Fibroblast of lung (primary cell): ENCODE results near the gene ABCA13. TPM values are rescaled to one million over a fixed set of nuclear protein-coding genes. Genes with fewer than 3 reads are reported as not detected.

ENCODE experiments used
- DNase-seq, 2 donors: peaks; one replicate each; pipeline versions ENCODE4 v3.0.0 to v3.0.0-alpha.2; 2010; ENCODE audit warnings: low read depth in 2 of 2
- H2AFZ ChIP-seq: 2 replicates; pipeline ENCODE4 v1.5.1; 2012; ENCODE audit warnings: low read length, control low read depth, inconsistent platforms
- H3K27ac ChIP-seq: 2 replicates; pipeline ENCODE4 v1.5.1; 2011; ENCODE audit warnings: low read length, control low read depth; ENCODE audit not compliant: insufficient read depth
- H3K27me3 ChIP-seq: 2 replicates; pipeline ENCODE4 v1.5.1; 2011; ENCODE audit warnings: mild to moderate bottlenecking, low read length; ENCODE audit not compliant: control insufficient read depth, insufficient read depth
- H3K36me3 ChIP-seq: 2 replicates; pipeline ENCODE4 v1.5.1; 2011; ENCODE audit warnings: low read length; ENCODE audit not compliant: control insufficient read depth, insufficient read depth
- H3K4me1 ChIP-seq: 2 replicates; pipeline ENCODE4 v1.5.1; 2011; ENCODE audit warnings: low read length; ENCODE audit not compliant: control insufficient read depth, insufficient read depth; ENCODE audit errors: extremely low read depth
- H3K4me2 ChIP-seq: 2 replicates; pipeline ENCODE4 v1.5.1; 2011; ENCODE audit warnings: low read length, control low read depth; ENCODE audit not compliant: insufficient read depth; ENCODE audit errors: extremely low read depth
- H3K4me3 ChIP-seq, 4 experiments: fragments of 200-600 bp in 1 of 4; sonication (generic) in 1 of 4; replicated peaks in 1 of 4; 2 replicates each; pipeline ENCODE4 v1.5.1; 2011 to 2016; ENCODE audit warnings: low read length in 4 of 4, low read depth in 3 of 4, mild to moderate bottlenecking in 3 of 4, control low read depth in 2 of 4, inconsistent platforms in 1 of 4, mixed read lengths in 1 of 4; ENCODE audit not compliant: insufficient read depth in 1 of 4; ENCODE audit errors: control extremely low read depth in 1 of 4
- H3K79me2 ChIP-seq: 2 replicates; pipeline ENCODE4 v1.5.1; 2012; ENCODE audit warnings: mild to moderate bottlenecking, low read length, inconsistent platforms; ENCODE audit not compliant: control insufficient read depth, insufficient read depth
- H3K9ac ChIP-seq: 2 replicates; pipeline ENCODE4 v1.5.1; 2011; ENCODE audit warnings: mild to moderate bottlenecking, low read length, control low read depth; ENCODE audit not compliant: insufficient read depth
- H3K9me3 ChIP-seq: 2 replicates; pipeline ENCODE4 v1.5.1; 2012; ENCODE audit warnings: low read depth, low read length; ENCODE audit not compliant: control insufficient read depth, insufficient read depth
- H4K20me1 ChIP-seq: 2 replicates; pipeline ENCODE4 v1.5.1; 2011; ENCODE audit warnings: low read length; ENCODE audit not compliant: control insufficient read depth, insufficient read depth; ENCODE audit errors: extremely low read depth
- EZH2 ChIP-seq: IDR thresholded peaks from 2 replicates; pipeline ENCODE4 v1.5.1; 2012; ENCODE audit warnings: low read length, control low read depth, mild to moderate bottlenecking; ENCODE audit errors: missing control alignments
- polyA plus RNA-seq, 2 donors: library from polyadenylated mRNA; depleted of rRNA in 1 of 2; stranded (reverse) in 1 of 2; unstranded in 1 of 2; fragments of >200 nt; gene quantifications; 2 replicates each; pipeline ENCODE4 v1.2.1, GENCODE V29; 2011 to 2012; ENCODE audit warnings: missing spikeins in 1 of 2
- total RNA-seq: library from RNA; depleted of rRNA; stranded (reverse); fragments of >200 nt; gene quantifications from 2 replicates; pipeline ENCODE4 v1.2.1, GENCODE V29; 2014
- TF ChIP-seq, protein P1 (sequence below), 2 donors: IDR thresholded peaks in 1 of 2; conservative IDR thresholded peaks in 1 of 2; 1 replicate in 1 of 2; 2 replicates in 1 of 2; pipeline ENCODE4 v1.5.1; 2011 to 2012; ENCODE audit warnings: low read length in 2 of 2, control low read depth in 1 of 2, inconsistent platforms in 1 of 2, low read depth in 1 of 2, mild to moderate bottlenecking in 1 of 2

The ABCA13 gene
- total and polyA plus RNA-seq, 2 donors (not counting 1 experiment from before 2014, with no cell fraction given) = 0.08 to 10.9 TPM

DNA sequence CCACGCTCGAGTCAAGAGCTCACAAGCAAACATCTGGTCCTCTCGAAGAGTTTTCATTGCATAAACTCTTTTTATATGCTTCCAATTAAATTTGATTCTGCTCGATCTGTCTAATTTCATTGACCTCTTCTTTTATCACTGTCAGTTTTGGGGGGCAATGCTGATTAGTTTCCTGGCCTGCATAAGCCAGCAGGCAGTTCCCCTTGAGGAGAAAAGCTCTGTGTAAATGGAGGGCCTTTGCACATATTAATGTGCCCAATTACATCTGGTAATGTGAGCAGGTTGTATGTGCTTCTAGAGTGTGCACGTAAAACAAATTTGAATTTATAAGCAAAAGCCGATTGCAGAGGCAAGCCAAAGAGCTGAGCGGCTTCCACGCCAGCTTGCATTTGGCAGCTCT, 210.3 kb downstream of the ABCA13 start:
- Histone ChIP-seq H3K79me2 (no peaks in the 10 kb centered on the region), H3K4me2 (no peak overlapping the region), H4K20me1 (no peaks in the 10 kb centered on the region), H3K27me3 (no peaks in the 10 kb centered on the region), H3K9me3 (no peaks in the 10 kb centered on the region), H3K4me1 (no peaks in the 10 kb centered on the region), H2AFZ (no peak overlapping the region), H3K27ac (no peak overlapping the region), H3K36me3 (no peaks in the 10 kb centered on the region), H3K4me3 (no peak overlapping the region), H3K9ac (no peak overlapping the region)
- TF ChIP-seq, protein P1, sequence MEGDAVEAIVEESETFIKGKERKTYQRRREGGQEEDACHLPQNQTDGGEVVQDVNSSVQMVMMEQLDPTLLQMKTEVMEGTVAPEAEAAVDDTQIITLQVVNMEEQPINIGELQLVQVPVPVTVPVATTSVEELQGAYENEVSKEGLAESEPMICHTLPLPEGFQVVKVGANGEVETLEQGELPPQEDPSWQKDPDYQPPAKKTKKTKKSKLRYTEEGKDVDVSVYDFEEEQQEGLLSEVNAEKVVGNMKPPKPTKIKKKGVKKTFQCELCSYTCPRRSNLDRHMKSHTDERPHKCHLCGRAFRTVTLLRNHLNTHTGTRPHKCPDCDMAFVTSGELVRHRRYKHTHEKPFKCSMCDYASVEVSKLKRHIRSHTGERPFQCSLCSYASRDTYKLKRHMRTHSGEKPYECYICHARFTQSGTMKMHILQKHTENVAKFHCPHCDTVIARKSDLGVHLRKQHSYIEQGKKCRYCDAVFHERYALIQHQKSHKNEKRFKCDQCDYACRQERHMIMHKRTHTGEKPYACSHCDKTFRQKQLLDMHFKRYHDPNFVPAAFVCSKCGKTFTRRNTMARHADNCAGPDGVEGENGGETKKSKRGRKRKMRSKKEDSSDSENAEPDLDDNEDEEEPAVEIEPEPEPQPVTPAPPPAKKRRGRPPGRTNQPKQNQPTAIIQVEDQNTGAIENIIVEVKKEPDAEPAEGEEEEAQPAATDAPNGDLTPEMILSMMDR (conservative IDR thresholded peaks at IDR 0.05 in 1 of 2, IDR thresholded peaks at IDR 0.05 in 1 of 2; ENCODE audit: low read depth in 1 of 2, low read length in 2 of 2) = no peak
- no peak for DNase-seq

DNA sequence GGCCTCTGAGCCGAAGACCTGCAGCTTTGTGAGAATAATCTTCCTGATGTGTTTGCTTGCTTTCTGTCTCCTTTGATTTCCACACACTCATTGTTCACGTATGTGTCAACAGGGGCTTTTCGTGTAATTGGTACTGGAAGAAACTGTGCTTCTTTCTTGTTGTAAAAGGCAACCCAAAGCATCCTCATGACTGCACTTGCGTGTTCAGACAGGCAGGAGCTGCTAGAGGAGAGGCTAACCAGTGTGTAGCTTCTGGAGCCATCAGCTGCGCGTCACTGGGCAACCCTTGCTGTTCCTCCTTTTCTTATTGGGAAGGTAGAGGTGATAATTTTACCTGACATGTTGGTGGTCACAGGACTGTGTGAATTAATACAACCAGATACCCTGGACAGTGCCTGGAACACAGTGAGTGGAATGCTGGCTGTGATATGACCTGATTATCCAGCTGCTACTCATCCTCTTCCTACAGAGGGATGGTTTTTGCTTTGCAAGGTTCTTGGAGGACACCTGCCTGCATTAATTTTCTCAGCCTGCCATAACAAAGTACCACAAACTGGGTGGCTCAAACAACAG, 213.0 kb downstream of the ABCA13 start:
- Histone ChIP-seq H3K9me3 (no peaks in the 10 kb centered on the region), H3K36me3 (no peaks in the 10 kb centered on the region), H3K4me1 (no peaks in the 10 kb centered on the region), H3K79me2 (no peaks in the 10 kb centered on the region), H4K20me1 (no peaks in the 10 kb centered on the region), H3K27me3 (no peaks in the 10 kb centered on the region), H3K4me2 (no peak overlapping the region), H3K4me3 (no peak overlapping the region), H3K9ac (no peak overlapping the region), H3K27ac (no peak overlapping the region), H2AFZ (no peak overlapping the region)
- TF ChIP-seq, protein P1 (conservative IDR thresholded peaks at IDR 0.05 in 1 of 2, IDR thresholded peaks at IDR 0.05 in 1 of 2; ENCODE audit: low read depth in 1 of 2, low read length in 2 of 2) = no peak
- no peak for TF ChIP-seq EZH2
- no peak for DNase-seq

- H3K4me2 ChIP-seq = no peak overlapping the region
- no peaks in the 10 kb centered on the region for H4K20me1 ChIP-seq
- no peak overlapping the region for H3K4me3 ChIP-seq
- no peak for DNase-seq
- no peaks in the 10 kb centered on the region for H3K27me3 ChIP-seq
- no peaks in the 10 kb centered on the region for H3K4me1 ChIP-seq
- no peak overlapping the region for H3K27ac ChIP-seq
- H3K79me2 ChIP-seq = no peaks in the 10 kb centered on the region
- TF ChIP-seq, protein P1 (conservative IDR thresholded peaks at IDR 0.05 in 1 of 2, IDR thresholded peaks at IDR 0.05 in 1 of 2; ENCODE audit: low read depth in 1 of 2, low read length in 2 of 2) = no peak
- TF ChIP-seq EZH2 = no peak
- H3K9me3 ChIP-seq = no peaks in the 10 kb centered on the region
- H2AFZ ChIP-seq = no peak overlapping the region
- H3K36me3 ChIP-seq = no peaks in the 10 kb centered on the region
- no peak overlapping the region for H3K9ac ChIP-seq
These were observed 216.7 kb downstream of the ABCA13 start for GRCh38 chr7:48387932-48388331.
